Astrocyte (in vitro differentiated cells and primary cell): Measurements from ENCODE around the gene SAG. TPM values are rescaled to one million over a fixed set of nuclear protein-coding genes. Genes with fewer than 3 reads are reported as not detected.

Source experiments
- DNase-seq: peaks from one replicate; pipeline ENCODE4 v3.0.0-alpha.2; 2010; ENCODE audit warnings: low read depth
- FAIRE-seq: peaks from 2 replicates; lab custom pipeline; 2011; peaks lifted over from hg19 to GRCh38; lab: Jason Lieb, UNC
- H2AFZ ChIP-seq: 2 replicates; pipeline ENCODE4 v1.6.0; 2012; ENCODE audit warnings: low read depth, low read length, inconsistent platforms
- H3K27ac ChIP-seq: 2 replicates; pipeline ENCODE4 v1.5.1; 2011; ENCODE audit warnings: low read depth, low read length, inconsistent platforms
- H3K27me3 ChIP-seq: 2 replicates; pipeline ENCODE4 v1.6.0; 2011; ENCODE audit warnings: low read length, inconsistent platforms; ENCODE audit not compliant: insufficient read depth
- H3K36me3 ChIP-seq: 2 replicates; pipeline ENCODE4 v1.5.1; 2011; ENCODE audit warnings: low read length, inconsistent platforms; ENCODE audit not compliant: insufficient read depth
- H3K4me1 ChIP-seq: 2 replicates; pipeline ENCODE4 v1.5.1; 2011; ENCODE audit warnings: low read length, inconsistent platforms; ENCODE audit not compliant: insufficient read depth
- H3K4me2 ChIP-seq: 2 replicates; pipeline ENCODE4 v1.6.0; 2012; ENCODE audit warnings: low read length, inconsistent platforms
- H3K4me3 ChIP-seq: 2 replicates; pipeline ENCODE4 v1.5.1; 2011; ENCODE audit warnings: low read depth, mild to moderate bottlenecking, low read length, inconsistent platforms; ENCODE audit not compliant: insufficient read depth
- H3K79me2 ChIP-seq: 2 replicates; pipeline ENCODE4 v1.6.0; 2012; ENCODE audit warnings: mild to moderate bottlenecking, low read length, inconsistent platforms; ENCODE audit not compliant: insufficient read depth
- H3K9ac ChIP-seq: 2 replicates; pipeline ENCODE4 v1.6.0; 2012; ENCODE audit warnings: mild to moderate bottlenecking, low read length, inconsistent platforms
- H3K9me3 ChIP-seq: 2 replicates; pipeline ENCODE4 v1.5.1; 2012; ENCODE audit warnings: low read depth, mild to moderate bottlenecking, low read length, inconsistent platforms; ENCODE audit not compliant: insufficient read depth
- H4K20me1 ChIP-seq: 2 replicates; pipeline ENCODE4 v1.6.0; 2012; ENCODE audit warnings: low read length, inconsistent platforms; ENCODE audit not compliant: insufficient read depth
- H3K27ac Mint-ChIP-seq: one replicate; pipeline ENCODE4 v1.8.0; 2021; ENCODE audit warnings: mild to moderate bottlenecking, mixed read lengths; ENCODE audit not compliant: unreplicated experiment
- H3K27me3 Mint-ChIP-seq: one replicate; pipeline ENCODE4 v1.8.0; 2021; ENCODE audit warnings: low read depth, mixed read lengths; ENCODE audit not compliant: unreplicated experiment
- H3K36me3 Mint-ChIP-seq: one replicate; pipeline ENCODE4 v1.8.0; 2021; ENCODE audit warnings: low read depth, mixed read lengths; ENCODE audit not compliant: unreplicated experiment
- H3K4me1 Mint-ChIP-seq: one replicate; pipeline ENCODE4 v1.8.0; 2021; ENCODE audit warnings: low read depth, mixed read lengths; ENCODE audit not compliant: unreplicated experiment
- H3K4me3 Mint-ChIP-seq: one replicate; pipeline ENCODE4 v1.8.0; 2021; ENCODE audit warnings: mild to moderate bottlenecking, moderate library complexity, mixed read lengths; ENCODE audit not compliant: unreplicated experiment
- H3K9me3 Mint-ChIP-seq: one replicate; pipeline ENCODE4 v1.8.0; 2021; ENCODE audit warnings: mild to moderate bottlenecking, mixed read lengths; ENCODE audit not compliant: unreplicated experiment
- EZH2 ChIP-seq: IDR thresholded peaks from 2 replicates; pipeline ENCODE4 v1.6.1; 2012; ENCODE audit warnings: mild to moderate bottlenecking, low read length, inconsistent platforms; ENCODE audit not compliant: insufficient read depth
- total RNA-seq: library from RNA; stranded (reverse); gene quantifications from 2 replicates; pipeline ENCODE4 v1.2.1, GENCODE V29; 2021
- TF ChIP-seq, protein P1 (sequence below): IDR thresholded peaks from 2 replicates; pipeline ENCODE4 v1.5.1; 2011; ENCODE audit warnings: low read depth, mild to moderate bottlenecking, inconsistent platforms, low read length, moderate library complexity; ENCODE audit not compliant: insufficient read depth

The SAG gene
- total RNA-seq, 1 donor from 2014 or later = not detected

DNA sequence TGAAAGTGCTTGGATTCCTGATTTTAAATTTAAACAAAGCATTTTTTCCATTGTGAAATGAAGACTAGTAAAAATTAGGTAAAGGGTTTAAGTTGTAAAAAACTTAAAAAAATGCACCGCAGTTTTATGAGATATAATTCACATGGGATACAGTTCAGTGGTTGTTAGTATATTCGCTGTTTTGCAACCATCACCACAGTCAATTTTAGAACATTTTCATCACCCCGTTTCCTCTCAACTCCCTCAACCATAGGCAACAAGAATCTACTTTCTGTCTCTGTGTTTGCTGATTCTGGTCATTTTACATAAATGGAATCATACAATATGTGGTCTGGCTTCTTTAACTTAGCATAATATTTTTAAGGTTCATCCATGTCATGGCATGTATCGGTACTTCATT is 50.7 kb downstream of the SAG start:
- Histone ChIP-seq H3K9me3 (no peaks in the 10 kb centered on the region), H3K4me2 (no peak overlapping the region), H3K27ac (no peak overlapping the region), H3K4me1 (peaks cover 16% of the 10 kb centered on the region), H4K20me1 (peaks cover 49% of the 10 kb centered on the region), H3K79me2 (peaks cover 68% of the 10 kb centered on the region), H3K36me3 (no peaks in the 10 kb centered on the region), H3K4me3 (no peak overlapping the region), H3K9ac (no peak overlapping the region), H2AFZ (no peak overlapping the region), H3K27me3 (no peaks in the 10 kb centered on the region)
- Mint-ChIP-seq H3K27ac (no peak overlapping the region), H3K4me1 (peaks cover 12% of the 10 kb centered on the region), H3K9me3 (peaks cover 3% of the 10 kb centered on the region), H3K27me3 (no peaks in the 10 kb centered on the region), H3K36me3 (no peaks in the 10 kb centered on the region), H3K4me3 (no peak overlapping the region)
- FAIRE-seq (no peak), DNase-seq (no peak)
- TF ChIP-seq, protein P1, sequence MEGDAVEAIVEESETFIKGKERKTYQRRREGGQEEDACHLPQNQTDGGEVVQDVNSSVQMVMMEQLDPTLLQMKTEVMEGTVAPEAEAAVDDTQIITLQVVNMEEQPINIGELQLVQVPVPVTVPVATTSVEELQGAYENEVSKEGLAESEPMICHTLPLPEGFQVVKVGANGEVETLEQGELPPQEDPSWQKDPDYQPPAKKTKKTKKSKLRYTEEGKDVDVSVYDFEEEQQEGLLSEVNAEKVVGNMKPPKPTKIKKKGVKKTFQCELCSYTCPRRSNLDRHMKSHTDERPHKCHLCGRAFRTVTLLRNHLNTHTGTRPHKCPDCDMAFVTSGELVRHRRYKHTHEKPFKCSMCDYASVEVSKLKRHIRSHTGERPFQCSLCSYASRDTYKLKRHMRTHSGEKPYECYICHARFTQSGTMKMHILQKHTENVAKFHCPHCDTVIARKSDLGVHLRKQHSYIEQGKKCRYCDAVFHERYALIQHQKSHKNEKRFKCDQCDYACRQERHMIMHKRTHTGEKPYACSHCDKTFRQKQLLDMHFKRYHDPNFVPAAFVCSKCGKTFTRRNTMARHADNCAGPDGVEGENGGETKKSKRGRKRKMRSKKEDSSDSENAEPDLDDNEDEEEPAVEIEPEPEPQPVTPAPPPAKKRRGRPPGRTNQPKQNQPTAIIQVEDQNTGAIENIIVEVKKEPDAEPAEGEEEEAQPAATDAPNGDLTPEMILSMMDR = no peak
- no peak for TF ChIP-seq EZH2

DNA sequence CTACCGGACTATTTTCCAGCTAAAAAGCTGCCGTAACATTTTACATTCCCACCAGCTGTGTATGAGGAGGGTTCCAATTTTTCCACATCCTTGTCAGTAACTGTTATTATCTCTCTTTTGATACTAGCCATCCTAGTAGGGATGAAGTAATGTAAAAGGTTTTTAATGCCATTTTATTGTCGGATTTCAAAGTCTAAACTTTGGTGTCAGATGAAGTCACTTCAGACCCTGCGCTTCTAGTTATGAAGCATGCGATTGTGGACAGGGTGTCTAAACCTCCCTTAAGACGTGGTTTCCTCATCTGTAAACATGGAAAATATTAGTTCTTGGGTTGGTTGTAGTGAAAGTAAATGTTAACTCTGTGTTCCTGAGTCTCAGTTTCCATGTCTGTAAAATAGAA is 51.3 kb downstream of the SAG start:
- peaks cover 7% of the 10 kb centered on the region for H3K4me1 Mint-ChIP-seq
- DNase-seq (no peak), FAIRE-seq (no peak)
- peaks cover 2% of the 10 kb centered on the region for H3K9me3 Mint-ChIP-seq
- H3K4me3 Mint-ChIP-seq = no peak overlapping the region
- peaks cover 11% of the 10 kb centered on the region for H3K4me1 ChIP-seq
- H3K9ac ChIP-seq = no peak overlapping the region
- H3K36me3 Mint-ChIP-seq = no peaks in the 10 kb centered on the region
- no peaks in the 10 kb centered on the region for H3K27me3 Mint-ChIP-seq
- TF ChIP-seq, protein P1 = no peak
- no peak for TF ChIP-seq EZH2
- peaks cover 53% of the 10 kb centered on the region for H4K20me1 ChIP-seq
- no peaks in the 10 kb centered on the region for H3K27me3 ChIP-seq
- peaks cover 71% of the 10 kb centered on the region for H3K79me2 ChIP-seq
- no peak overlapping the region for H3K4me2 ChIP-seq
- H3K27ac ChIP-seq = no peak overlapping the region
- no peak overlapping the region for H3K27ac Mint-ChIP-seq
- H3K4me3 ChIP-seq = no peak overlapping the region
- H3K9me3 ChIP-seq = no peaks in the 10 kb centered on the region
- H3K36me3 ChIP-seq = peaks cover 5% of the 10 kb centered on the region
- no peak overlapping the region for H2AFZ ChIP-seq

DNA sequence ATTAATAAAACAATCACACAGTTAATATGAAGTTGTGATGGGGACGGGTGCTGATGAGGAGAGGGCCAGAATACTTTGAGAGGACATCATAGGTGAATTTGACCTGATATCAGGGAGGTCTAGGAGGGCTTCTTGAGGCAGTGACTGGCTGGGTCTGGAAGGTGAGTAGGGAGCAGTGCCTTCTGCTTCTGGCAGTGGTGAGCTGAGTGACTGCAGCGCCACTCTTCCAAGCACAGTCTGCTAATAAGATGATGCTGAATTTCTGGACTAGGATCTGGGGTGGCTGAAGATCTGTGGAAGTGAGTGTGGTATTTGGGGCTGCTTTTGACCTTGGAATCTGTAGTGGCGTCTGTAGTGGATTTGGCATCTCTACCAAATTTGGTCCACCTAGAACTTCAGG is 52.2 kb downstream of the SAG start:
- no peak overlapping the region for H2AFZ ChIP-seq
- Mint-ChIP-seq H3K9me3 (peaks cover 2% of the 10 kb centered on the region), H3K4me1 (peaks cover 6% of the 10 kb centered on the region), H3K27me3 (no peaks in the 10 kb centered on the region), H3K27ac (no peak overlapping the region), H3K36me3 (no peaks in the 10 kb centered on the region), H3K4me3 (no peak overlapping the region)
- H3K9ac ChIP-seq = no peak overlapping the region
- H3K4me3 ChIP-seq = no peak overlapping the region
- no peak overlapping the region for H3K27ac ChIP-seq
- H3K79me2 ChIP-seq = peaks cover 71% of the 10 kb centered on the region
- no peaks in the 10 kb centered on the region for H3K9me3 ChIP-seq
- H3K36me3 ChIP-seq = peaks cover 5% of the 10 kb centered on the region
- no peak overlapping the region for H3K4me2 ChIP-seq
- DNase-seq = no peak
- H4K20me1 ChIP-seq = peaks cover 54% of the 10 kb centered on the region
- H3K4me1 ChIP-seq = peaks cover 10% of the 10 kb centered on the region
- no peak for FAIRE-seq
- H3K27me3 ChIP-seq = no peaks in the 10 kb centered on the region
- TF ChIP-seq, protein P1 = no peak
- TF ChIP-seq EZH2 = no peak
